Embryonic facial prominence (tissue), 1 donor: Measurements from ENCODE around the gene ZIC5.

ENCODE experiments used
- DNase-seq: peaks from one replicate; pipeline ENCODE4 v3.0.0-alpha.2; 2016; ENCODE audit errors: extremely low spot score

ZIC5 gene

GRCh38 chr13:99935772-99936171 is 35.8 kb downstream of the ZIC5 start:
- DNase-seq, result no peak

DNA sequence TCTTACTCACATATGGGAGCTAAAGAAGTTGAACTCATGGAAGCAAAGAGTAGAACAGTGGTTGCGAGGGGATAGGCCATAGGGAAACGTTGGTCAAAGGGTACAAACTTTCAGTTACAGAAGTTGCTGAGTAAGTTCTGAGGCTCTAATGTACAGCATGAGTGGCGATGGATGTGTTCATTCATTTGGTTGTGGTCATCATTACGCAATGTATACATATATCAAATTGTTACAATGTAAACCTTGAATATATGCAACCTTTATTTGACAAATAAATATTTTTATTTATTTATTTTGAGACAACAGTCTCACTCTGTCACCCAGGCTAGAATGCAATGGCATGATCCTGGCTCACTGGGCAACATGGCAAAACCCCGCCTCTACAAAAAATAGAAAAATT is 38.7 kb downstream of the ZIC5 start:
- DNase-seq, result no peak

DNA sequence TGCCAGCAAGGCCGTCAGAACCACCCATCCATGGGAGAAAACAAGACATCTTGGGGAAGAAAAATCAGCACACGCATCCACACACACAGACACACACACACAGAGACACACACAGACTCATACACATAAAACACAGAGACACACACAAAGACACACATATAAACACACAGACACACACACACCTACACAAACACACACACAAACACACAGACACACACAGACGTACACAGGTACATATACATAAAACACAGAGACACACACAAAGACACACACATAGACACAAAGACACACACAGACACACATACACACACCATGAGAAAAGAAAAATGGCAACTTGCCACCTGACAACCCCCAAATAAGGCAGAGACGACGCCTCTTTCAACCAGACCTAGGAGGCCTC is 40.6 kb downstream of the ZIC5 start:
- no peak for DNase-seq

DNA sequence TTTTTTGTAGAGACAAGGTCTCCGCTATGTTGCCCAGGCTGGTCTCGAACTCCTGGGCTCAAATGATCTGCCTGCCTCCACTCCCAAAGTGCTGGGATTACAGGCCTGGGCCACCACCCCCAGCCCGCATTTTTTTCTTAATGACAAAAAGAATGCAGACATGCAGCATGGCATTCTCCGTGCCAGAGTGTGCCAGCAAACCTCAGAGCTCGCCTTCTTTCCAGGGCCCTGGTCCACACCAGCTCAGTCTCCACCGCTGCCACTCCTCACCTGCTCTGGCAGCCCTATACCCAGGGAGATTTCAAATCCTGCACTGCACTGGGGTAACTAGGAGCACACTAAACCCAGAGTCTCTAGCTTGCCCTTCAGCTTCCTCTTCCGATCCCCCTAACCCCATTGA is 41.7 kb downstream of the ZIC5 start:
- DNase-seq, result no peak

DNA sequence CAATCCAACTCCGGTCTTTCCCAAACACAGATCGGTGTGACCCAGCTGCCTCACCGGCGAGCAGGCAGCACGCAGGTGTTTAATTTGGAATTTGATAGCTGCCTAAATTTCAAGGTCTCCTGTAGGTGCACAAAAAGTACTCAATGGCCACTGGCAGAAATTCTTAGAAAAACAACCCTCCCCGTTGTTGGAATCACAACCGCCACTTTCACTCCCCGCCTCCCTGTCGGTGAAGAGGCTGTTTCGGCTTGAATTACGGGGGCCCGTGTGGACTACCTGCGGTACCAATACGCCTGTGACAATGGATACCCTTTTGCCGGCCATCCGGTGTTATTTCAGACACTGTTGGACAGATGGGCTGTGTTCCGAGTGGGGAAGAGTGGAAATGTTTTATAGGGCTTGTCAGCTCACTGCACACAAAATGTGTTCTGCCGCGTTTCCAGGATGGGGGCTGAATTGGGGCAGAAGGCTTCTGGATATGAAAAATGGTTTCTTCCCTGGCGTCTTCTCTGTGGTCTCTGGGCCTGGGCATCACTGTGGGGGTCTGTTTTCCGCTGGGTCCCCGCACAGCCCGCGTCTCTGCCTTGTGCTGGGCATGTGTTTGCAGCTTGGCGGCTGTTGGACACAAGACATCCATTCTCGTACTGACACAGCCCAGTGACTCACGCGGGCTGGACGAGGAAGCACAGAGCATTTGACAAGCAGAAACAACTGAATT is 45.4 kb downstream of the ZIC5 start:
- no peak for DNase-seq

DNA sequence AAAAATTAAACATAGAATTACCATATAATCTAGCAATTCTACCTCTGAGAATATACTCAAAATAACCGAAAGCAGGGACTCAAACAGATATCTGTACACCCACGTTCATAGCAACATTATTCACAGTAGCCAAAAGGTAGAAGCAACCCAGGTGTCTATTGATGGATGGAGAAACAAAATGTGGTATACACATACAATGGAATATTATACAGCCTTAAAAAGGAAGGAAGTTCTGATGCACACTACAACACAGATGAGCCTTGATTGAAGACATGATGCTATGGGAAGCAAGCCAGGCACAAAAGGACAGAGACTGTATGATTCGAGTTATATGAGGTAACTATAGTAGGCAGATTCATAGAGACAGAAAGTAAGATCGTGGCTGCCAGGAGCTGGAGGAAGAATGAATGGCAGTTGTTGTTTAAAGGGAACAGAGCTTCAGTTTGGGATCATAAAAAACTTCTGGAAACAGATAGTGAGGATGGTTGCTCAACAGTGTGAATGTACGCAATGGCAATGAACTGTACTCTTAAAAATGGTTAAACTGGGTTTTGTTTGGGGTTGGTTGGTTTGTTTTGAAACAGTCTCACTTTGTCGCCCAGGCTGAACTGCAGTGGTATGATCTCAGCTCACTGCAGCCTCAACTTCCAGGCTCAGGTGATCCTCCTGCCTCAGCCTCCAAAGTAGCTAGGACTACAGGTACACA is 47.5 kb downstream of the ZIC5 start:
- DNase-seq, result no peak

GRCh38 chr13:99922631-99923404 is 48.7 kb downstream of the ZIC5 start:
- DNase-seq, result no peak

DNA sequence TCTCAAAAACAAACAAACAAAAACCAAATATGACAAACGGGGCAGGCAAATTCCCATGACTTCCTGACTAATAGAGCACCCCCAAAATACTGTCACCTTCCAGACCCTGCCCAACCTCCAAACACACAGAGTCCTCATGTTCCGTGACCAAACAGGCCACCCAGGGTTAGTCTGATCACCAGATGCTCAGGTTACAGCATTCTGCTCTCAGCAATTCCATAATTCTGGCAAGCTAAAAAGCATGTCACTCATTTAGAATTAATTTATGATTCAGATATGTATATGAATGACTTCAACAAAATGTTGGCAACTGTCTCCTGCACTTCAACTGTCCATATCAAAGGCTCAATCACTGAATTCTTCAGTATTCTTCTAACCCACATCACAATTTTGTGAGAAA is 52.4 kb downstream of the ZIC5 start:
- DNase-seq, result no peak

GRCh38 chr13:99916366-99917103 is 55.0 kb downstream of the ZIC5 start:
- peak; percentile 46 for DNase-seq

DNA sequence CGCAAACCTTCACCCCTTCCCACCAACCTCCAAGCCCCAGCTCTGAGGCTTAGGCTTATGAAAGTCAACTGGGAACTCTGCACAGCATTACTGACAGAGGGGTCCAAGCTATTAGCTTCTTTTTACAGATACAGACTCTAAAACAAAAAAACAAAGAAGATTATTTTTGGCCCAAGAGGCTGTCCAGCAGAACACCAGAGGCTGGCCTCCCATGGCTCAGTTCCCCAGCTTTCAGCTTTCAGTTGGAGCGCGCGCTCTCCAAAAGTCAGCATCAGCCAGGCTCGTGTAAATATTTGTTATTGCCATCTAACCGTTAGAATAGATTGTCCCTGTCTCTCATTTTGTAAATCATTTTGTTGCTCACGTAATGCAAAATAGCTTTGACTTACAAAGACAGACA is 58.4 kb downstream of the ZIC5 start:
- DNase-seq, result no peak
